ENCODE data around the gene MSMP. TPM values are rescaled to one million over a fixed set of nuclear protein-coding genes. Genes with fewer than 3 reads are reported as not detected.

Gene MSMP
- total and polyA plus RNA-seq, 2 donors (not counting 3 experiments of a cell fraction or from before 2014, with no cell fraction given), result 18.8 to 29.0 TPM

DNA sequence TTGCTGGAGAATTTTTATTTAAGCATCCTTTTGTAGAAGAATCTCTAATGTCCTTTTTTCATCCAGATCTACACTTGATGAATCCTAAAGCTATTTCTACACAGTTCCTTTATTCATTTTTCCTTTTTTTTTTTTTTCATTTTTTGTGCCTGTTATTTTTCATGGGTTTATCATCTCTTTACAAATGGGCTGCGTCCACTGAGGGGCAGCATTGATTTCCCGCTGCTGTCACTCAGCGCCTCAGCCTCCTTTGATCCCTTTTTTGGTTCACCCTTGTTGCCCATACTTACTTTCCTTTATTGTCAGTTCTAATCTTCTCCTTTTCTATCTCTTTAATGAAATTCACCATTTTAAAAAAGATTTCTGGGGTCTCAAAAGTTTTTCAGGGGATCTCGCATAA lies 5.7 kb upstream of the MSMP start:
- Histone ChIP-seq H3K79me2 (ENCODE audit: control insufficient read depth, insufficient read depth, low read length) (no peaks in the 10 kb centered on the region), H3K9me1 (replicated peaks; ENCODE audit: control insufficient read depth, extremely low read depth, insufficient read depth, low read length) (no peaks in the 10 kb centered on the region), H3K9ac (replicated peaks; ENCODE audit: extremely low read depth, insufficient read depth, low read length) (no peak overlapping the region), H3K27me3 (ENCODE audit: control insufficient read depth in 2 of 2, insufficient read depth in 2 of 2, low read length in 2 of 2) (no peaks in the 10 kb centered on the region), H3K36me3 (ENCODE audit: control insufficient read depth in 2 of 2, extremely low read depth in 1 of 2, insufficient read depth in 2 of 2, low read length in 2 of 2) (no peaks in the 10 kb centered on the region), H3K9me3 (replicated peaks; ENCODE audit: control insufficient read depth, insufficient read depth, low read length) (no peaks in the 10 kb centered on the region), H3K4me3 (replicated peaks in 1 of 3; ENCODE audit: insufficient read depth in 1 of 3, low read depth in 1 of 3, low read length in 3 of 3) (no peak overlapping the region), H2AFZ (ENCODE audit: low read depth, low read length) (no peak overlapping the region), H3K27ac (ENCODE audit: insufficient read depth, low read depth, low read length) (peak overlapping the region; percentile 76), H4K20me1 (replicated peaks; ENCODE audit: control insufficient read depth, extremely low read depth, insufficient read depth, low read length) (no peaks in the 10 kb centered on the region), H3K4me2 (ENCODE audit: insufficient read depth, low read length) (no peak overlapping the region), H3K4me1 (ENCODE audit: control insufficient read depth, extremely low read depth, insufficient read depth, low read length) (peaks cover 72% of the 10 kb centered on the region)
- DNase-seq (ENCODE audit: low read depth, low spot score) (no peak), FAIRE-seq (no peak)
- intact Hi-C loops (cut with micrococcal nuclease) (loop anchor here (1.0 kb wide), 3 partner anchors 10 to 23 kb away; partner anchors contain the start of genes GBA2 and RGP1), dilution Hi-C loops (cut with MboI; ENCODE audit: extremely low pct_ligation_motif_present, low sequenced_read_pairs) (no loop called here)
- ChIA-PET CTCF (interaction anchor here (1.0 to 7.2 kb wide), 11 partner anchors 11 to 122 kb away, joined by 3 to 62 read pairs (median 6); partner anchors contain the start of genes GBA2 and RGP1), POLR2A (interaction anchor here (1.2 to 2.2 kb wide), 3 partner anchors 12 to 16 kb away, joined by 4 to 8 read pairs (median 4); no protein-coding TSS in a partner anchor)
- BruUV-seq (replicated peaks), result no TSS peak
- TF ChIP-seq GATA2 (IDR thresholded peaks at IDR 0.05; ENCODE audit: insufficient read depth, insufficient read length, low read depth, low read length), result no peak
- TF ChIP-seq FOS (IDR thresholded peaks at IDR 0.05; ENCODE audit: borderline replicate concordance, insufficient read depth, low read length), result no peak
- TF ChIP-seq, protein P1, sequence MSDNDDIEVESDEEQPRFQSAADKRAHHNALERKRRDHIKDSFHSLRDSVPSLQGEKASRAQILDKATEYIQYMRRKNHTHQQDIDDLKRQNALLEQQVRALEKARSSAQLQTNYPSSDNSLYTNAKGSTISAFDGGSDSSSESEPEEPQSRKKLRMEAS (IDR thresholded peaks at IDR 0.05; ENCODE audit: insufficient read depth, insufficient read length), result no peak
- TF ChIP-seq EZH2 (IDR thresholded peaks at IDR 0.05; ENCODE audit: borderline replicate concordance, low read depth, low read length, severe bottlenecking), result no peak
- TF ChIP-seq MYC (IDR thresholded peaks at IDR 0.05; ENCODE audit: low read depth, low read length), result no peak
- TF ChIP-seq CTCF (IDR thresholded peaks at IDR 0.05; ENCODE audit: extremely low read depth in 1 of 2, insufficient read depth in 1 of 2, low read depth in 1 of 2, low read length in 2 of 2), result no peak
- TF ChIP-seq POLR2A (IDR thresholded peaks at IDR 0.05; ENCODE audit: low read depth, low read length), result no peak
- TF ChIP-seq POLR2AphosphoS5 (IDR thresholded peaks at IDR 0.05; ENCODE audit: insufficient read depth, low read depth, low read length), result no peak
- no peak for TF ChIP-seq JUN (IDR thresholded peaks at IDR 0.05; ENCODE audit: borderline replicate concordance, insufficient read depth, insufficient read length, low read depth)
